GM21390 (cell line): Measurements from ENCODE around the gene HIGD1B.
A peak's percentile ranks its signal among the peaks of the same experiment; 100 is the strongest.

Source experiments
- ATAC-seq: cut with Tn5 transposase; IDR thresholded peaks from one replicate; pipeline ENCODE4 v1.9.1; 2021; ENCODE audit not compliant: unreplicated experiment

Gene HIGD1B

DNA sequence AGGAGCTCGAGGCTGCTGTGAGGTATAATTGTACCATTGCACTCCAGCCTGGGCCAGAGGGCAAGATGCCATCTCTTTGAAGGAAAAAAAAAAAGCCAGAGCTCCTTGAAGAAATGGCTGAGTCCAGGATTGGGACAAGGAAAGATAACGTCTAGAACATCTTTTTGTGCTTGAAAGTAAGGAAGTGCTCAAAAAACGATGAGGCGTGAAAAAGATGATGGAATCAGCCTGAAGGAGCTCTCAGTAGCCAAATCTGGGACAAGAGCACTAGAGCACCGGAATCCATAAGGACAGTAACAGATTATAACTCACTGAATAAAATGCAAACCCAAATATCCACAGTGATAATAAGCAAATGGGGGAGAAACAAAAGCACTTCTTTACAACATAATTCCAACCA, 29.4 kb downstream of the HIGD1B start:
- ATAC-seq: no peak

DNA sequence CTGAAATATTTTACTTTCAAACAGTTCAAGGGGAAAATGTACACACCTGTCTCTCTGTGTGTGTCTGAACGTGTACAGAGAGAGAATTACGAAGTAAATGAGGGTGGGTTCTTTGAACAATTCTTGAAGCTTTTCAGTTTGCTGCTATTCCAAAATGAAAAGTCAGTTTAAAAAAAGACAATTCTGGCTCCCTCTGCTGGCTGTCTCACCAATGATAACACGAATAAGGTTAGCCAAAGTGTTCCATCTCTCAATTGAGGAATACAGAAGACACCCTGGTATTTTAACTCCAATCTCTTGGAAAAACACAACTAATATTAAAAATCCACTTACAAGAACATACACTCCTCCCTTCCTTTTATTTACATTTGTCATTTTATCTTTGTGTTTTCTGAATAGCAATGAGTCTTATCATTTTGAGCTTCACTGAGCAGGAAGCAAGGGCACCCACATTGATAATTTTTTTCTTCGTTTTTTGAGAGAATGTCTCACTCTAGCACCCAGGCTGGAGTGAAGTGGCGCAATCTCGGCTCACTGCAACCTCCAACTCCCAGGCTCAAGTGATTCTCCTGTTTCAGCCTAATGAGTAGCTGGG, 31.0 kb downstream of the HIGD1B start:
- no peak for ATAC-seq

DNA sequence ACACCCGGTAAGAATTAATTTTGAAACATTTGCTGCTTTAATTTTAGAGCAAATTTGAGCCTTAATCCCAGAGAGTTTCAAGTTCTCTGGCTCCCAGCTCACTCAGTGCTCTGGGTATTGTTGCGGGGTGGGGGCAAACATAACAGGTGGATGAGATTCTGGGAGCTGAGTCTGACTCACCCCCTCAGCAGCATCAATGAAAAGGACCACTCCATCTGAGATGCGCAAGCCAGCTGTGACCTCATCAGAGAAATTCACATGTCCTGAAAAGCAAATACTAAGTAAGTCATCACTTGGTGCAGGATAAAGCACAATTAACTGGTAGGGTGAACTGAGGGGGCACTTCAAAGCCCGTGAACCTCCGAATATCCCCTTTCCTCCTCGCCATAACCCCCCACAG, 31.7 kb downstream of the HIGD1B start:
- no peak for ATAC-seq

DNA sequence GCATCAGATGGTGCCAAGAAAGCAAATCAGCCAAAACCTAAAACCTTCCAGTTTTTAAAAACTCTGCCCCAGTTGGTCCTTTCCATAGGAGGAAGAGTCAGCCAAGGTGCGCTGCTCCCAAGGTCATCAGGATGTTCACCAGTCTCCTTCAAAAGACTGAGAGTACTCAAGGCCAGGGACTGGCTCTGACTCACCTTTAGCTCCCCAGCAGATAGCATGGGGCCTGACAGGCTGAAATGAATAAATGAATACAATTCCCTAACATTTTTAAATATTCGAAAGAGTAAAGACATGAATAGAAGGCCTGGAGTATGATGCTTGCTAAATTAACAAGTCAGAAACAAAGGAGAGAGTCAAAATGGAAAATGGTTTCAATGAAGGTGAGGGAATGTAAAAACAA, 32.4 kb downstream of the HIGD1B start:
- ATAC-seq: no peak

DNA sequence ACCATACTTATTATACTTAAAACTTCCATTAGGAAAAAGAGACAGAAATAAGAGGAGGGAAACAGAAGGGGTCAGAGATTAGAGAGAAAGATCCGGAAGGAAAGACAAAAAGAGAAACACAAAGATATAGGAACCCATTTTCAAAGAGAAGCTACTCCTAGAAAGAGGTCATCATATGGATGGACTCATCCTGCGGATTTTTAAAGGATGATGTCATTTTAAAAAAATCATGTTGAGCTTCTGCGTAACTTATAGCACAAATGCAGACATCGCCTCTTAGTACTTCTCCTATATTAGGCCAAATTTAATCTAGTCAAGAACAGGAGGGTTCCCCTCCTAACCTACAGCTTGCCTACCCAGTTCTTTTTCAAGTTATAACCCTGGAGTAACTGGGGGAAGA, 33.5 kb downstream of the HIGD1B start:
- ATAC-seq: no peak

DNA sequence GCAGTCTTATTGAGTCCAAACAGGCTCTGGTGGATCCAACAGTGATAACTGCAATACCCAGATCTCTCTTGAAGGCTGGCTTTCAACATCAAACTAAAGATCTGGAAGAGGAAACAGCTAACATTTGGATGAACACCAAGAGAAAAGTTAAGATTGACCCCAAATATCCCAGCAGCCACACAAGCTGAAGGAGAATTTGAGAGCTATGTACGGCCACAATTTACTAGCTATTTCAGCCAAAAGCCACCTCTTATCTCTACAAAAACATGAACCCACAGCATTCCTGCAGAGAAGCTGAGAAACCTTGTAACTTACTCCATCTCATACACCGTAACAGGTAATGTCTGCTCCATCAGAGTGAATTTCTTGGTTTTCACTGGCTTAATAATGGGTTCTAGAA, 37.3 kb downstream of the HIGD1B start:
- no peak for ATAC-seq

DNA sequence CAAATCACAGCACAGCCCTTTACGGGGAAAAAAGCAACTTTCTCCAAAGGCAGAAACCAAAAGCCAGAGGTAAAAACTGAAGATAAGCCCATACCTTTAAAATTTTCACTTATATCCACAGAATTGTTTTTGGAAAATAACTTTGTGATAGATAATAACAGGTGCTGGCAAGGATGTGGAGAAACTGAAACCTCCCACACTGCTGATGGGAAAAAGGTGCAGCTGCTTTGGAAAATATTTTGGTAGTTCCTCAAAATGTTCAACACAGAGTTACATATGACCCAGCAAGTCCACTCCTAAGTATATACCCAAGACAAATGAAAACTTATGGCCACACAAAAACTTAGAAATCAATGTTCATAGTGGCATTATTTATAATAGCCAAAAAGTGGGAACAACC, 39.3 kb downstream of the HIGD1B start:
- ATAC-seq: no peak

DNA sequence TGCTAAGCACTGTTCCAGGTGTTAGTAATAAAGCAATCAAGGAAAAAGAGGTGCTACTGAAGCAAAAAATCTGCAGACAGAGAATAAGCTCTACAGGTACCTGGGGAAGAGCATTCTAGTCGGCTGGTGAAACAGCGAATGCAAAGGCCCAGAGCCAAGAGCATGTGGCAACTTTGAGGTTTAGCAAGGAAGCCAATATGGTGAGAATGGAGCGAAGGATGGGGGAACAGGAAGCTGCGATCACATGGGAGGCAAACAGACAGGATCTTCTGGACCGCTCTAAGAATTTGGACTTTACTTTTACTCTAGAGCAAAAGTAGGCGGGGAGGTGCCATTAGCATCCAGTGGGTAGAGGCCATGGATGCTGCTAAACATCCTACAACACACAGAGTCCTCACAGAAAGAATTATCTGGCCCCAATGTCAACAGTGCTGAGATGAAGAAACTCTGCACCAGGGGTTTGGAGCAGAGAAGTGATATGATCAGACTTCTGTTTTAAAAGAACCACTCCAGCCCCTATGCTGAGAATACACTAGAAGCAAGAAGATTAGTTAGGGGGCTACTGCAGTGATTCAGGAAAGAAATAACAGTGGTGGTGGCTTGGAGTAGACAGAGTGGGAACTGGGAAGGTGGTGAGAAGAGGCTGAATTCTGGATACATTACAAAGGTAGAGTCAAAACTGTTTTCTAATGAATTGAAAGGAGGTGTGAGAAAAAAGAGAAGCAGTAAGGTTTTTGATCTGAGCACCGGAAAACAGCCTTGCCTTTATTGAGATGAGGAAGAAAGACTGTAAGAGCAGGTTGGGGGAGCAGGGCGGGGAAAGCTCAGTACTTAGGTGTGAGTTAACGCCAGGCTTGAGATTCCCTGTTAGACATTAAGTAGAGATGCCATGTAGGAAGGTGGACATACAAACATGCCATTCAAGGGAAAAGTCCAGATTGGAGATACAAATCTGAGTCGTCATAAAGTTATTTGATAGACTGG, 40.6 kb downstream of the HIGD1B start:
- ATAC-seq: no peak

DNA sequence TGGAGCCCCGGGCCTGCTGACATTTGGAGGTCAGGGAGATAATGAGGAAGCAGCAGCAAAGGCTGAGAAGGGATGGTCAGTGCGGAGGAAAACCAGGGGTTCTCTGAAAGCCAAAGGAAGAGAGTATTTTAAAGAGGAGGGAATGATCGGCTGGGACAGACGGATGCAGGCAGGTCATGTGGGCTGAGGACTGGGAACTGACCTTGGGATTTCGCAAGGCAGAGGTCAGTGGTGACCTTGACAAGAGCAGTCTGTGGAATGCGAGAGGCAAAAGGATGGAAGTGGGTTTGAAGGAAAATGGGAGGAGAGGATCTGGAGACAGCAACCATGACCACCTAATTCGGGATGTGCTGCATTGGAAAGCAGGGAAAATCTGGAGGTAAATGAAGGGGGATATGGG, 41.3 kb downstream of the HIGD1B start:
- no peak for ATAC-seq

DNA sequence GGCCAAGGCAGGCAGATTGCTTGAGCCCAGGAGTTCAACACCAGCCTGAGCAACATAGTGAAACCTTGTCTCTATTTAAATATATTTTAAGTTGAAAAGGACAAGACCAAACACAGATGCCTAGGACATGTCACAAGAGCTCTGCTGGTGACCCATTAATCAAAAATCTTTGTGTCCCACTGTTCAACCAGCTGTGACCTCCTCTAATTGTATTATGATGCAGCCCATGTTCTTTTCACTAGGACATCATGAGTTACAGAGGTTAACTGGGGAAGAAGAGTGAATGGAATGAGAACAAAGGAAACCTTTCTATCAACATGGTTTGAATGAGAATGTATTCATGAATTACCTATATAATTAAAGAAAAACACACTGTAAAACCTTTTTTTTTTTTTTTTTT, 44.6 kb downstream of the HIGD1B start:
- ATAC-seq: no peak

DNA sequence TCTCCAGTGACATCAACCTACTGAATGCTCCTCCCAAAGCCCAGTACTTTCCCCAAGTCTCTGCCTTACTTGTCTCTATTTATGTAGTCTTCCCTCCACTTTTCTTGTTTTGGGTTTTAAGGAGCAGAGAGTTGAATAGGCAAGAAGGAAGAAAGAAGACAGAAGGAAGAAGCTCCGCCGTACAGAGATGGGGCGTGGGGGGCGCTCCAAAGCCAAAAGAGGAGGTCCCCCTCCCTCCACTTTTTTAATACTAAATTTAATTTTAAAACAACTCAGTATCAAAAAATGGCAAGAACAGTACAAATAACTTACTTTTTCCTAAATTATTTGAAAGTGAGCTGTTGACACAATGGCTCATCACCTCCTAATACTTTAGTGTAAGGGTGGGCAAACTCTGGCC, 47.0 kb downstream of the HIGD1B start:
- no peak for ATAC-seq

DNA sequence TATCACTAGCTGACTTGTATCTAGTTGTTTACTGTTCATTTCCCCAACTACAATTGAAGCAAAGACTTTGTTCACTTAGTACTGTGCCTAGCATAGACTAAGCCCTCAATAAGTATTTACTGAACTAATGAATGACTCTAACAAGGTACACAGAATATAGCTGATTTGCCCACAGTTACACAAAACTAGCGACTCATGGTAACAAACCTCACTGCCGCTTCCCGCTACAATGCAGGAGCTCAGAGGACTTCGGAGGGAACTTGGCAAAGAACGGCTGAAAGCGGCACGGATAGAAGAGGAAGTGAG, 51.0 kb downstream of the HIGD1B start:
- no peak for ATAC-seq

DNA sequence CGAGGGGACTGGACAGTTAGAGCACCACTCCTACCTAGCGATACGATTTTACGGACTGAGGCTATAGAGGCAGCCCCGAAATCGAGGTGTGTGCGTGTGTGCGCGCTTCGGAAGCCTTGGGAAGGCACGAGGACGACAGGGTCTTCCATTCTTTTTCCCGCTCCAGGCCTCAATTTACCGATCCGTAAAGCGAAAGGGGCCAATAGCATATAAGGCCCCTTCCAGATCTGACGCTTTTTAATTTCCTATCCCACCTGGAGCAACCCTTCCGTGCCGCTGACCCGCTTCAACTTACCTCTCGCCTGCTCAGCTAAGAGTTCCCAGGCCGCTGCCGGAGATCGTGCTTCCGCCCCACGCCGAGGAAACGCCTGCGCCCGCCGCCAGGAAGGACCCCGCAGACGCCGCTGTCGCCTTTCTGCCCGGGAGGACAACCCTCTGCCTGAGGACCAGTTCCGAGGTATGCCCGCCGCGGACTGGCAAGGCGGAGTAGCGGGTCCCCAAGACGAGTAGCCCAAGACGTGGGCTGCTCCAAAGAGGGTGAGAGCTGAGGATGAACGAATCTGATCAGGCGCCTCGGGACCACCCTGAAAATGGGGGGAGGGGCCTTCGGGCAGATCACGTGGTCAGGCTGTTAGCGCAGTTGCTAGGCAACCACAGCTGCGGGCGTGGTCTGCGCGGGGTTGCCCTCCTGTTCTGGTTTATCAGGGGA, 51.5 kb downstream of the HIGD1B start, which contains the start of gene EFTUD2:
Gene EFTUD2, minus strand, starts transcription at position 372 of the 709 bp plus-strand sequence. CDS start 4,924 bp downstream, outside the sequence.
- peak; percentile 71 for ATAC-seq
